Natural killer cell (primary cell): ENCODE results near the gene FAM83C. TPM values are rescaled to one million over a fixed set of nuclear protein-coding genes. Genes with fewer than 3 reads are reported as not detected.
A peak's percentile ranks its signal among the peaks of the same experiment; 100 is the strongest.

Source experiments
- ATAC-seq, 3 donors: fragments of 150-1000 bp in 2 of 3; fragments of 200-7000 bp in 1 of 3; cut with Tn5 transposase; 1 replicate in 1 of 3; 2 replicates in 2 of 3; pipeline ENCODE4 v1.10.0; 2021; ENCODE audit warnings: mild to moderate bottlenecking in 2 of 3, moderate library complexity in 2 of 3
- DNase-seq, 2 donors: peaks; one replicate each; pipeline versions ENCODE4 v3.0.0 to v3.0.0-alpha.2; 2013 to 2021; ENCODE audit warnings: mixed read lengths in 1 of 2
- H3K27ac ChIP-seq: one replicate; pipeline ENCODE4 v1.5.1; 2013; ENCODE audit warnings: mild to moderate bottlenecking, low read length
- H3K27me3 ChIP-seq: one replicate; pipeline ENCODE4 v1.6.1; 2013; ENCODE audit warnings: low read length; ENCODE audit not compliant: control insufficient read depth, insufficient read depth
- H3K36me3 ChIP-seq: one replicate; pipeline ENCODE4 v1.6.1; 2013; ENCODE audit warnings: low read length; ENCODE audit not compliant: control insufficient read depth, insufficient read depth
- H3K4me1 ChIP-seq: one replicate; pipeline ENCODE4 v1.6.1; 2013; ENCODE audit warnings: low read length; ENCODE audit not compliant: control insufficient read depth, insufficient read depth
- H3K4me3 ChIP-seq: one replicate; pipeline ENCODE4 v1.5.1; 2013; ENCODE audit warnings: low read length
- H3K9me3 ChIP-seq: one replicate; pipeline ENCODE4 v1.6.1; 2013; ENCODE audit warnings: low read length; ENCODE audit not compliant: control insufficient read depth, insufficient read depth
- H3K27ac Mint-ChIP-seq, 2 donors: one replicate each; pipeline ENCODE4 v1.8.0; 2022; ENCODE audit warnings: mild to moderate bottlenecking in 2 of 2, mixed read lengths in 2 of 2, moderate library complexity in 1 of 2
- H3K27me3 Mint-ChIP-seq, 2 donors: one replicate each; pipeline ENCODE4 v1.8.0; 2022; ENCODE audit warnings: low read depth in 2 of 2, mixed read lengths in 2 of 2
- H3K36me3 Mint-ChIP-seq: one replicate; pipeline ENCODE4 v1.8.0; 2022; ENCODE audit warnings: mixed read lengths
- H3K4me1 Mint-ChIP-seq, 2 donors: one replicate each; pipeline ENCODE4 v1.8.0; 2022; ENCODE audit warnings: mixed read lengths in 2 of 2
- H3K4me3 Mint-ChIP-seq: one replicate; pipeline ENCODE4 v1.8.0; 2022; ENCODE audit warnings: mild to moderate bottlenecking, moderate library complexity, mixed read lengths
- H3K9me3 Mint-ChIP-seq, 2 donors: one replicate each; pipeline ENCODE4 v1.8.0; 2022; ENCODE audit warnings: mixed read lengths in 2 of 2
- CTCF ChIP-seq: fragments of 200-600 bp; IDR thresholded peaks from one replicate; pipeline ENCODE4 v1.8.0; 2022; ENCODE audit warnings: antibody characterized with exemption
- WGBS: methylation state at CpG from one replicate; pipeline ENCODE4 v1.1.7; 2013; ENCODE audit warnings: missing lambda C conversion rate; ENCODE audit not compliant: insufficient coverage; 5-methylcytosine and 5-hydroxymethylcytosine counted together
- intact Hi-C: fragments of 100-400 bp; cut with micrococcal nuclease; formaldehyde crosslinking; loops from one replicate; pipeline ENCODE4 v1.14.2; 2022
- total RNA-seq, 4 donors: library from RNA; stranded (reverse); fragments of 120-200 nt in 1 of 4; gene quantifications; one replicate each; pipeline versions ENCODE4 v1.2.3 to v1.2.4, GENCODE V29; 2013 to 2022

Gene FAM83C
- total RNA-seq, 3 donors from 2014 or later (not counting 1 experiment from before 2014, with no cell fraction given): not detected

- Mint-ChIP-seq H3K4me3 (no peak overlapping the region), H3K36me3 (no peaks in the 10 kb centered on the region), H3K9me3 (no peaks in the 10 kb centered on the region), H3K4me1 (peaks cover 17 to 26% of the 10 kb centered on the region in 2 donors), H3K27me3 (no peaks in the 10 kb centered on the region), H3K27ac (peak overlapping the region; percentile 13 to 53)
- intact Hi-C loops: no loop called here
- Histone ChIP-seq H3K4me1 (peaks cover 29% of the 10 kb centered on the region), H3K9me3 (no peaks in the 10 kb centered on the region), H3K27me3 (no peaks in the 10 kb centered on the region), H3K27ac (no peak overlapping the region), H3K4me3 (no peak overlapping the region), H3K36me3 (peaks cover 24% of the 10 kb centered on the region)
- DNase-seq (no peak), ATAC-seq (no peak)
- WGBS: 93% methylated on average over 13 of the region's 13 CpGs
- TF ChIP-seq CTCF: no peak
Measured at GRCh38 chr20:35273449-35274171, 18.6 kb downstream of the FAM83C start.

GRCh38 chr20:35271904-35272303, 20.3 kb downstream of the FAM83C start:
- Histone ChIP-seq H3K4me3 (no peak overlapping the region), H3K27ac (no peak overlapping the region), H3K36me3 (peaks cover 34% of the 10 kb centered on the region), H3K4me1 (peaks cover 19% of the 10 kb centered on the region), H3K9me3 (no peaks in the 10 kb centered on the region), H3K27me3 (no peaks in the 10 kb centered on the region)
- no peak overlapping the region for H3K4me3 Mint-ChIP-seq
- H3K27ac Mint-ChIP-seq: no peak overlapping the region
- H3K9me3 Mint-ChIP-seq: no peaks in the 10 kb centered on the region
- DNase-seq (no peak), ATAC-seq (no peak)
- H3K36me3 Mint-ChIP-seq: no peaks in the 10 kb centered on the region
- intact Hi-C loops: no loop called here
- WGBS: 95% methylated on average over 7 of the region's 7 CpGs
- peaks cover 7 to 13% of the 10 kb centered on the region in 2 donors for H3K4me1 Mint-ChIP-seq
- TF ChIP-seq CTCF: no peak
- no peaks in the 10 kb centered on the region for H3K27me3 Mint-ChIP-seq

DNA sequence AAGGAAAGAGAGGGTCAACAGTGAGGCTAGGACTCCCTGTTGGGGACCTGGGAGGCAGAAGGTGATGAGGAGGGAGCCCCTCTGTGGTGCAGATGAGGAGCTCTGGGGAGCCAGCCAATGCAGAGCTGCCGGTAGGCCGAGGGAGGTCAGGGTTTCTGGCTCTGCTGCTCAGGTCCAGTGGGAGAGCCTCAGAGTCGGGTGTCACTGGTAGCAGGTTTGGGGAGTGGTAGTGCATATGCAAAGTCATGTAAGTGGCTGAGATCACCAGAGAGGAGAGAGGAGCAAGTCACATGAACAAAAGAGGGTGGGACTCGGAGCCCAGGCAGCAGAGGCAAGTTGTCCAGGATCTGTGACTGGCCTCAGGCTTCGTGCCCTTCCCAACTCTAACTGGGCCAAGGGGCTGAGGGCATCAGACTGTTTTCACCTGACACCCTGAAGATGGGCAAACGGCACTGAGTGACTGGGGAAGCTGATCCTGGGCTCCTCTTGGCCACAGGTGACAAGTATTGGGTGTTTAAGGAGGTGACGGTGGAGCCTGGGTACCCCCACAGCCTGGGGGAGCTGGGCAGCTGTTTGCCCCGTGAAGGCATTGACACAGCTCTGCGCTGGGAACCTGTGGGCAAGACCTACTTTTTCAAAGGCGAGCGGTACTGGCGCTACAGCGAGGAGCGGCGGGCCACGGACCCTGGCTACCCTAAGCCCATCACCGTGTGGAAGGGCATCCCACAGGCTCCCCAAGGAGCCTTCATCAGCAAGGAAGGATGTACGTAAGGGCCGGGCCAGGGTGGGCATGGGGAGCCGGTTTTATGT, 20.9 kb downstream of the FAM83C start:
- Histone ChIP-seq H3K27ac (no peak overlapping the region), H3K36me3 (peaks cover 34% of the 10 kb centered on the region), H3K27me3 (no peaks in the 10 kb centered on the region), H3K9me3 (no peaks in the 10 kb centered on the region), H3K4me1 (peaks cover 13% of the 10 kb centered on the region), H3K4me3 (no peak overlapping the region)
- TF ChIP-seq CTCF: no peak
- Mint-ChIP-seq H3K36me3 (no peaks in the 10 kb centered on the region), H3K27me3 (no peaks in the 10 kb centered on the region), H3K4me3 (no peak overlapping the region), H3K4me1 (peaks cover 6 to 7% of the 10 kb centered on the region in 2 donors), H3K9me3 (no peaks in the 10 kb centered on the region), H3K27ac (peak overlapping the region; percentile 12 to 27)
- ATAC-seq (no peak), DNase-seq (no peak)
- 94% methylated on average over 20 of the region's 20 CpGs for WGBS
- intact Hi-C loops: no loop called here
